Urinary bladder (tissue), 4 donors: ENCODE results near the gene BMERB1. TPM values are rescaled to one million over a fixed set of nuclear protein-coding genes. Genes with fewer than 3 reads are reported as not detected.
"Not testable (repeated sequence)": the region's sequence is repeated elsewhere in the genome, so short reads cannot be mapped to it uniquely, and the experiment has no call there.

Experiments used
- DNase-seq: peaks from one replicate; pipeline ENCODE4 v3.0.0-alpha.2; 2015; ENCODE audit errors: extremely low spot score
- H3K27ac ChIP-seq: one replicate; pipeline ENCODE4 v1.5.1; 2013; ENCODE audit warnings: low read depth, mild to moderate bottlenecking, moderate library complexity
- H3K36me3 ChIP-seq: one replicate; pipeline ENCODE4 v1.6.1; 2013; ENCODE audit warnings: mild to moderate bottlenecking, moderate library complexity; ENCODE audit not compliant: insufficient read depth
- H3K4me1 ChIP-seq: one replicate; pipeline ENCODE4 v1.6.1; 2013; ENCODE audit warnings: mild to moderate bottlenecking, moderate library complexity; ENCODE audit not compliant: insufficient read depth
- H3K4me3 ChIP-seq: one replicate; pipeline ENCODE4 v1.5.1; 2013; ENCODE audit warnings: low read depth, low read length
- WGBS: extraction: QIAGEN DNeasy Blood & Tissue Kit; methylation state at CpG from one replicate; pipeline ENCODE4 v1.1.7; 2013; 5-methylcytosine and 5-hydroxymethylcytosine counted together
- polyA plus RNA-seq: library from polyadenylated mRNA; stranded (reverse); fragments of 200-250 nt; gene quantifications from one replicate; pipeline ENCODE4 v1.2.3, GENCODE V29; 2013
- total RNA-seq: library from RNA; depleted of rRNA; stranded (reverse); fragments of >200 nt; gene quantifications from one replicate; pipeline ENCODE4 v1.2.3, GENCODE V29; 2014
- donor health status: healthy with polysubstance abuse.
- donor health status: healthy.

The BMERB1 gene
- total and polyA plus RNA-seq, 2 donors: 41.5 to 77.0 TPM

GRCh38 chr16:15404792-15405191 is 29.6 kb upstream of the BMERB1 start:
- no peak for DNase-seq
- H3K27ac ChIP-seq: no peak overlapping the region

GRCh38 chr16:15407756-15408155 is 26.6 kb upstream of the BMERB1 start:
- H3K4me1 ChIP-seq, H3K4me3 ChIP-seq, DNase-seq, H3K27ac ChIP-seq, H3K36me3 ChIP-seq: not testable (repeated sequence)
- WGBS: 85% methylated on average over 4 of the region's 4 CpGs

More at GRCh38 chr16:15404792-15405191, 29.6 kb upstream of the BMERB1 start:
- Histone ChIP-seq H3K36me3 (no peaks in the 10 kb centered on the region), H3K4me1 (no peaks in the 10 kb centered on the region), H3K4me3 (no peak overlapping the region)
- 64% methylated on average over 4 of the region's 4 CpGs for WGBS

- H3K27ac ChIP-seq, DNase-seq, H3K4me3 ChIP-seq, H3K36me3 ChIP-seq, H3K4me1 ChIP-seq: not testable (repeated sequence)
- 94% methylated on average over 6 of the region's 6 CpGs for WGBS
Measured at GRCh38 chr16:15409476-15409875, 24.9 kb upstream of the BMERB1 start.

GRCh38 chr16:15415511-15415985 is 18.8 kb upstream of the BMERB1 start:
- H3K36me3 ChIP-seq: no peaks in the 10 kb centered on the region
- no peaks in the 10 kb centered on the region for H3K4me1 ChIP-seq
- H3K27ac ChIP-seq: no peak overlapping the region
- no peak overlapping the region for H3K4me3 ChIP-seq
- no peak for DNase-seq
- 51% methylated on average over 3 of the region's 3 CpGs for WGBS

DNA sequence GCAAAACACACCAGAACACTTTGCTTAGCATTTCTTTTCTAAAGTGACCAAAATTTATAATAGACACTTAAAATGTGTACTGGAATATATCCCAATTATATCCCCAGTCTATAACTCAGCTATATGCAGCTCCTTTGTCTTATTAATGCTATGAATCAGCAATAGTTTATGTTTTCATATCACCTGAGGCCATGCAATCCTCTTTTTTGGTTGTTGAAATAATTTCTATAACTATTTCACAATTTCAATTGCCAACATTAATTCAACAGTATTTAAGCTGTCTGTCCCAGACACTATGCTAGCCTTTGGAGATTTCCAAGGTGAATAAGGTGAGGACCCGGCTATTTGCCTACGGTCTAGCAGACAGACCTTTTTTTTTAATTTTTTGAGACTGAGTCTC is 17.2 kb upstream of the BMERB1 start:
- 87% methylated on average over 2 of the region's 2 CpGs for WGBS
- H3K36me3 ChIP-seq: no peaks in the 10 kb centered on the region
- DNase-seq: no peak
- H3K27ac ChIP-seq: no peak overlapping the region
- H3K4me1 ChIP-seq: no peaks in the 10 kb centered on the region
- no peak overlapping the region for H3K4me3 ChIP-seq

DNA sequence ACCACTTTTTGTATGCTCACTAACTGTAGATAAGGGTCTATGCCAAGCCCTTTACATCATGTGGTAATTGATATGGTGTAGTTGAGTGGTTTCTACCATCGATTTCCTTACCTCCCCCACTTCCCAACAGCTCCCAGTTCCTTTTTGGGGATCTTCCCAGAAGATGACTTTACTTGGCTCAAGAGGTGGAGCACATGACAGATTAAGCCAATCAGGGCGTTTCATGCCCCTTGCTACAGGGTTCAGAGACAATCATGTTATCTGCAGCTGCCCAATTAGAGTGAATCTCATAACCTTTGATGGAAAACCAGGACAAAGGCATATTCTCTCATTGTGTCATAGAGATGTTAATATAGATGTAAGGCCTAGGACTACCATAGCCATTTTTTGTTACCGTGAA is 16.2 kb upstream of the BMERB1 start:
- Histone ChIP-seq H3K4me1 (no peaks in the 10 kb centered on the region), H3K4me3 (no peak overlapping the region), H3K27ac (no peak overlapping the region), H3K36me3 (no peaks in the 10 kb centered on the region)
- WGBS: 77% methylated on average over 3 of the region's 3 CpGs
- no peak for DNase-seq

GRCh38 chr16:15421696-15422095 is 12.7 kb upstream of the BMERB1 start:
- H3K27ac ChIP-seq, H3K4me1 ChIP-seq, H3K4me3 ChIP-seq, DNase-seq, H3K36me3 ChIP-seq: not testable (repeated sequence)
- WGBS: 79% methylated on average over 5 of the region's 5 CpGs

DNA sequence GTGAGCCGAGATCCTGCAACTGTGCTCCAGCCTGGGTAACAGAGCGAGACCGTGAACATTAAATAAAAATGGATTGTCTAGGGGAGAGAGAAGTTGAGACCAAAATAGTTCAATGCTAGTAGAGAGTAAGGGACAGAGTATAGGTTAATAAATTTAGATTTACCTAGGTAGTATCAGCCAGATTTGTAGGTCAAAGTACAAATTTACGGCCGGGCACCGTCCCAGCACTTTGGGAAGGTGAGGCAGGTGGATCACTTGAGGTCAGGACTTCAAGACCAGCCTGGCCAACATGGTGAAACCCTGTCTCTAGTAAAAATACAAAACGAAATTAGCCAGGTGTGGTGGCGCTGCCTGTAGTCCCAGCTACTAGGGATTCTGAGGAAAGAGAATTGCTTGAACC is 12.2 kb upstream of the BMERB1 start:
- H3K27ac ChIP-seq: no peak overlapping the region
- H3K4me3 ChIP-seq: no peak overlapping the region
- no peaks in the 10 kb centered on the region for H3K36me3 ChIP-seq
- 89% methylated on average over 8 of the region's 8 CpGs for WGBS
- H3K4me1 ChIP-seq: no peaks in the 10 kb centered on the region
- DNase-seq: no peak

DNA sequence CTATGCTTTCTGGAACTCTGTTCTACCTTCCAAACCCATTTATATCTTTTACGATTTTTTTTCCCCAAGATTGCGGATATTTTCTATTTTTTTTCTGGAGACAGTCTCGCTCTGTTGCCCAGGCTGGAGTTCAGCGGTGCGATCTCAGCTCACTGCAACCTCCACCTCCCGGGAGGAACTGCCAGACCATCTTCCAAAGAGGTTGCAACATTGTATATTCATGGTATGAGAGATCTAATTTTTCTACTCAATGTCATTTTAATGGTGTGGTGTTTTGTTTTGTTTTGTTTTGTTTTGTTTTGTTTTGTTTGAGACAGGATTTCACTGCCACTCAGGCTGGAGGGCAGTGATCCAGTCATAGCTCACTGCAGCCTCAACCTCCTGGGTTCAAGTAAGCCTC is 8.5 kb upstream of the BMERB1 start:
- Histone ChIP-seq H3K4me1 (no peaks in the 10 kb centered on the region), H3K27ac (no peak overlapping the region), H3K36me3 (no peaks in the 10 kb centered on the region), H3K4me3 (no peak overlapping the region)
- DNase-seq: no peak
- WGBS: 71% methylated on average over 6 of the region's 6 CpGs

DNA sequence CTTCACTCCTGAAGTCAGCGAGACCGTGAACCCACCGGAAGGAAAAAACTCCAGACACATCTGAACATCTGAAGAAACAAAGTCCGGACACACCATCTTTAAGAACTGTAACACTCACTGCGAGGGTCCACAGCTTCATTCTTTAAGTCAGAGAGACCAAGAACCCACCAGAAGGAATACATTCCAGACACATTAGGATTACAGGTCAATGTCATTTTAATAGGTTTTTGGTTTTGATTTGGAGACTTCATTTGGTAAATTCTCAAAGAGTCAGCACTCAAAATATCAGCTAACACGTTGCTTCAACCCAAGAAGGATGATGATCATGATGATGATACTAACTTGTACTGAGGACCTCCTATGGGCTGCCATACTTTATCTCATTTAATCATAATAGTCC is 7.6 kb upstream of the BMERB1 start:
- WGBS: 81% methylated on average over 6 of the region's 6 CpGs
- Histone ChIP-seq H3K27ac (no peak overlapping the region), H3K4me3 (no peak overlapping the region), H3K36me3 (no peaks in the 10 kb centered on the region), H3K4me1 (no peaks in the 10 kb centered on the region)
- DNase-seq: no peak

- Histone ChIP-seq H3K4me1 (no peaks in the 10 kb centered on the region), H3K27ac (no peak overlapping the region), H3K4me3 (no peak overlapping the region), H3K36me3 (no peaks in the 10 kb centered on the region)
- peak; percentile 25 for DNase-seq
- 9% methylated on average over 8 of the region's 8 CpGs for WGBS
Measured at GRCh38 chr16:15427648-15428239, 6.6 kb upstream of the BMERB1 start.

DNA sequence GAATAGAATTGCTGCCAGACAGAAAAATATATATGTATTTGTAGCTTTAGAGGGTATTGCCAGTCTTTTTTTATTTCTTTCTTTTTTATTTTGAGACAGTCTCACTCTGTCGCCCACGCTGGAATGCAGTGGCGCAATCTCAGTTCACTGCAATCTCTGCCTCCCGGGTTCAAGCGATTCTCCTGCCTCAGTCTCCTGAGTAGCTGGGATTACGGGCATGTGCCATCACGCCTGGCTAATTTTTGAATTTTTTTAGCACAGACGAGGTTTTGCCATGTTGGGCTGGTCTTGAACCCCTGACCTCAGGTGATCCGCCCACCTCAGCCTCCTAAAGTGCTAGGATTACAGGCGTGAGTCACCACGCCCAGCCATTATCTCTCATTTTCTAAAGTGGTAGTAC is 3.5 kb upstream of the BMERB1 start:
- H3K27ac ChIP-seq, H3K36me3 ChIP-seq, H3K4me3 ChIP-seq, H3K4me1 ChIP-seq, DNase-seq: not testable (repeated sequence)
- WGBS: 83% methylated on average over 11 of the region's 11 CpGs

GRCh38 chr16:15434079-15434424 is 336 bp upstream of the BMERB1 start:
- peak overlapping the region; percentile 81 for H3K4me3 ChIP-seq
- H3K27ac ChIP-seq: no peak overlapping the region
- peaks cover 2% of the 10 kb centered on the region for H3K36me3 ChIP-seq
- 24% methylated on average over 12 of the region's 12 CpGs for WGBS
- no peaks in the 10 kb centered on the region for H3K4me1 ChIP-seq
- DNase-seq: no peak

DNA sequence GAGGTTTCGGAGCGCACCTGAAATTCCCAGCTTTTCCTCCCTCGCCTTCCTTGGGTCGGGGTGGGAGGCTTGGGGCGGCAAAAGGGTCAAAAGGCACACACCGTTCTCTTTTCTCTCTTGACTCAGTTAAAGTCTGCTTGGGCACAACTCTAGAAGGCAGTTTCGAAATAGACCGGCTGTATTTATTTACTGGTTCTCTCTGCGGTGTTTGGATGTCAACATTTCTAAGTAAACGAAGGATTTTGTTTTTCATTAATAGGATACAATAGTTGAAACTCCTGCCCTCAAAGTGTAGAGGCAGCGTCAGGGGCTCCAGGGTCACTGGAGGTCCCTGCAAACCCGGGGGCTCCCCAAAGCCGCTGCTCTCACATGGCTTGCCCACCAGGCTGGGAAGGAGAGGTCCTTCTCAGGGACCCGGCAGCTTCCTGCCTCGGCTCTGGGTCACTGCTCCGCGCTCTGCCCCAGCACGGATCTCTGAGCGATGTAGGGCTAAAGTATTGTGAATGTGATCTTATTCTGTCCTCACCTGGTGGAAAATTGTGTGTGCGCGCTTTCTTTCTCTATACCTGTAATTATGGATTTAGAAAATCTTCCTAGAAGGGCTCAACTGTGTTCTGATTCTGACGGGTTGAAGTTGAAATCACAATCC is 952 bp downstream of the BMERB1 start:
- WGBS: 10% methylated on average over 22 of the region's 22 CpGs
- Histone ChIP-seq H3K27ac (peak overlapping the region; percentile 64), H3K4me3 (peak overlapping the region; percentile 81), H3K36me3 (peaks cover 2% of the 10 kb centered on the region), H3K4me1 (peaks cover 3% of the 10 kb centered on the region)
- no peak for DNase-seq
